HepG2 (cell line): Measurements from ENCODE around the gene PPP6R2. TPM values are rescaled to one million over a fixed set of nuclear protein-coding genes. Genes with fewer than 3 reads are reported as not detected.
A peak's percentile ranks its signal among the peaks of the same experiment; 100 is the strongest.

ENCODE experiments used
- FLYWCH1 ChIP-seq: sonication (generic); formaldehyde crosslinking; IDR thresholded peaks from 2 replicates; pipeline ENCODE4 v1.8.1; 2023; ENCODE audit warnings: mild to moderate bottlenecking, missing genetic modification reagents
- HOXD1 ChIP-seq: sonication (generic); formaldehyde crosslinking; IDR thresholded peaks from 2 replicates; pipeline ENCODE4 v1.5.0; 2020; ENCODE audit warnings: missing genetic modification reagents
- KLF15 ChIP-seq: sonication (generic); formaldehyde crosslinking; IDR thresholded peaks from 2 replicates; pipeline ENCODE4 v1.8.1; 2023; ENCODE audit warnings: borderline replicate concordance, mild to moderate bottlenecking, inconsistent platforms, missing genetic modification reagents, mixed read lengths
- KLF16 ChIP-seq, 2 experiments: sonication (generic) in 1 of 2; formaldehyde crosslinking in 1 of 2; IDR thresholded peaks; 2 replicates each; pipeline versions ENCODE4 v1.6.1 to v1.8.0; 2016 to 2023; ENCODE audit warnings: missing genetic modification reagents in 2 of 2, missing compliant biosample characterization in 1 of 2
- MAFF ChIP-seq: IDR thresholded peaks from 2 replicates; pipeline ENCODE4 v1.6.1; 2011; ENCODE audit warnings: low read depth, low read length, improper control_type of control experiment
- MEIS2 ChIP-seq: sonication (generic); formaldehyde crosslinking; IDR thresholded peaks from 2 replicates; pipeline ENCODE4 v1.9.0; 2021; ENCODE audit warnings: mild to moderate bottlenecking, missing genetic modification reagents
- NCOA1 ChIP-seq: sonication (generic); formaldehyde crosslinking; IDR thresholded peaks from 2 replicates; pipeline ENCODE4 v1.9.0; 2021; ENCODE audit warnings: missing genetic modification reagents
- PBX2 ChIP-seq: IDR thresholded peaks from 2 replicates; pipeline ENCODE4 v1.6.1; 2016; ENCODE audit warnings: control low read depth
- PCBP2 ChIP-seq: fragments of 200-400 bp; formaldehyde crosslinking; optimal IDR thresholded peaks from 2 replicates; pipeline ENCODE3; 2018; ENCODE audit warnings: low read length, low read depth; ENCODE audit not compliant: poor library complexity, severe bottlenecking
- PITX1 ChIP-seq: sonication (generic); formaldehyde crosslinking; IDR thresholded peaks from 2 replicates; pipeline ENCODE4 v1.5.1; 2020; ENCODE audit warnings: mild to moderate bottlenecking, missing genetic modification reagents
- RBFOX2 ChIP-seq: fragments of 200-400 bp; formaldehyde crosslinking; IDR thresholded peaks from 2 replicates; pipeline ENCODE4 v1.6.1; 2017; ENCODE audit warnings: low read depth, mild to moderate bottlenecking, low read length
- STAG1 ChIP-seq: sonication (generic); formaldehyde crosslinking; IDR thresholded peaks from 2 replicates; pipeline ENCODE4 v1.4.0; 2020; ENCODE audit warnings: missing genetic modification reagents
- TAF1 ChIP-seq: sonication (generic); formaldehyde crosslinking; IDR thresholded peaks from 2 replicates; pipeline ENCODE4 v1.4.0; 2020; ENCODE audit warnings: missing genetic modification reagents
- TFAP4 ChIP-seq: sonication (generic); IDR thresholded peaks from 2 replicates; pipeline ENCODE4 v1.6.1; 2016; ENCODE audit warnings: low read depth, borderline replicate concordance
- YEATS2 ChIP-seq: sonication (generic); formaldehyde crosslinking; IDR thresholded peaks from 2 replicates; pipeline ENCODE4 v1.4.0; 2020; ENCODE audit warnings: missing genetic modification reagents, borderline replicate concordance
- YY1 ChIP-seq: IDR thresholded peaks from 2 replicates; pipeline ENCODE4 v1.6.1; 2011; ENCODE audit warnings: low read length, low read depth, moderate library complexity, mild to moderate bottlenecking; ENCODE audit not compliant: insufficient read depth, insufficient replicate concordance
- ZNF224 ChIP-seq: sonication (generic); formaldehyde crosslinking; IDR thresholded peaks from 2 replicates; pipeline ENCODE4 v1.5.0; 2020; ENCODE audit warnings: mild to moderate bottlenecking, missing genetic modification reagents
- ZNF276 ChIP-seq: sonication (generic); formaldehyde crosslinking; IDR thresholded peaks from 2 replicates; pipeline ENCODE4 v1.4.0; 2020; ENCODE audit warnings: mild to moderate bottlenecking, low read depth, missing genetic modification reagents
- ZNF30 ChIP-seq: sonication (generic); formaldehyde crosslinking; IDR thresholded peaks from 2 replicates; pipeline ENCODE4 v1.5.0; 2020; ENCODE audit warnings: mild to moderate bottlenecking, missing genetic modification reagents
- ZNF362 ChIP-seq: sonication (generic); formaldehyde crosslinking; IDR thresholded peaks from 2 replicates; pipeline ENCODE4 v1.4.0; 2020; ENCODE audit warnings: missing genetic modification reagents, mild to moderate bottlenecking, borderline replicate concordance
- ZNF547 ChIP-seq: sonication (generic); formaldehyde crosslinking; IDR thresholded peaks from 2 replicates; pipeline ENCODE4 v1.5.1; 2020; ENCODE audit warnings: mild to moderate bottlenecking, missing genetic modification reagents
- ZNF552 ChIP-seq: sonication (generic); formaldehyde crosslinking; IDR thresholded peaks from 2 replicates; pipeline ENCODE4 v1.9.0; 2022; ENCODE audit warnings: missing genetic modification reagents, mild to moderate bottlenecking, borderline replicate concordance
- ZNF678 ChIP-seq: sonication (generic); formaldehyde crosslinking; IDR thresholded peaks from 2 replicates; pipeline ENCODE4 v1.4.0; 2020; ENCODE audit warnings: mild to moderate bottlenecking, missing genetic modification reagents
- ZSCAN29 ChIP-seq: sonication (generic); formaldehyde crosslinking; conservative IDR thresholded peaks from 2 replicates; pipeline ENCODE4 v1.4.0; 2020; ENCODE audit warnings: mild to moderate bottlenecking, missing genetic modification reagents
- polyA plus RNA-seq, 8 experiments: library from polyadenylated mRNA; depleted of rRNA in 3 of 8; stranded (reverse) in 7 of 8; unstranded in 1 of 8; fragments of >200 nt; fragmentation: Illumina TruSeq in 4 of 8; extraction: Trizol in 4 of 8; gene quantifications; 2 replicates each; pipeline versions ENCODE4 v1.2.1 to v1.2.3, GENCODE V29; 2011 to 2016; ENCODE audit warnings: low read depth in 4 of 8, missing spikeins in 1 of 8, mixed read lengths in 1 of 8; ENCODE audit not compliant: insufficient read depth in 1 of 8
- total RNA-seq, 5 experiments: library from RNA; depleted of rRNA; stranded (reverse); fragments of >200 nt; fragmentation: Illumina TruSeq; extraction: Trizol; gene quantifications; 2 replicates each; pipeline ENCODE4 v1.2.3, GENCODE V29; 2016; ENCODE audit warnings: low read depth in 1 of 5

PPP6R2 gene
- total and polyA plus RNA-seq, 2 of the 13 experiments (the other 11 are each of a cell fraction or from before 2014, with no cell fraction given) = 55.0 to 102 TPM

GRCh38 chr22:50326956-50327710, 16.0 kb upstream of the PPP6R2 start, which contains the start of gene DENND6B (continued):
- TF ChIP-seq ZSCAN29 (peak; percentile 34; the same call in 1 of the 2 replicates), RBFOX2 (peak; percentile 95), ZNF678 (CRISPR knock-in tag) (peak; percentile 71), FLYWCH1 (peak; percentile 67; the same call in 1 of the 2 replicates), HOXD1 (CRISPR knock-in tag) (peak; percentile 81), PITX1 (no peak), NCOA1 (CRISPR knock-in tag) (peak; percentile 57; the same call in 1 of the 2 replicates), KLF16 (CRISPR knock-in tag; IDR thresholded peaks at IDR 0.05) (peak in 1 of 2 experiments; percentile 63; a peak in 2 of 4 replicates), MAFF (no peak), ZNF224 (CRISPR knock-in tag) (0 out of 2 replicates have a peak, but pooled peaks have one; percentile 14), PCBP2 (no peak), KLF15 (CRISPR knock-in tag) (0 out of 2 replicates have a peak, but pooled peaks have one; percentile 64), MEIS2 (CRISPR knock-in tag) (0 out of 2 replicates have a peak, but pooled peaks have one; percentile 18), ZNF547 (CRISPR knock-in tag) (peak; percentile 84; the same call in 1 of the 2 replicates), ZNF362 (peak; percentile 20; the same call in 1 of the 2 replicates), ZNF552 (CRISPR knock-in tag) (peak; percentile 79; the same call in 1 of the 2 replicates), ZNF276 (CRISPR knock-in tag) (peak; percentile 73; the same call in 1 of the 2 replicates), YEATS2 (CRISPR knock-in tag) (peak; percentile 33; the same call in 1 of the 2 replicates), YY1 (peak; percentile 85), TAF1 (CRISPR knock-in tag) (peak; percentile 66; the same call in 1 of the 2 replicates), TFAP4 (peak; percentile 36; the same call in 1 of the 2 replicates), PBX2 (no peak), ZNF30 (CRISPR knock-in tag) (0 out of 2 replicates have a peak, but pooled peaks have one; percentile 37), STAG1 (CRISPR knock-in tag) (peak; percentile 64)
